OCI-LY1 (cell line): ENCODE data around the gene GPR21.
A peak's percentile ranks its signal among the peaks of the same experiment; 100 is the strongest.

Experiments used
- H2AFZ ChIP-seq: fragments of 200-600 bp; sonication (generic), shearing (Covaris generic); 2 replicates; pipeline ENCODE4 v1.6.0; 2014; ENCODE audit warnings: antibody characterized with exemption, mild to moderate bottlenecking, low read length
- H3F3A ChIP-seq: fragments of 200-600 bp; sonication (generic), shearing (Covaris generic); 2 replicates; pipeline ENCODE4 v1.6.0; 2014; ENCODE audit warnings: mild to moderate bottlenecking, antibody characterized with exemption, low read length, moderate library complexity; ENCODE audit not compliant: insufficient read depth
- H3K27ac ChIP-seq: fragments of 200-600 bp; sonication (generic); 2 replicates; pipeline ENCODE4 v1.5.1; 2014; ENCODE audit warnings: low read length, mixed run types, mild to moderate bottlenecking, low read depth; ENCODE audit not compliant: poor library complexity, severe bottlenecking
- H3K27me3 ChIP-seq: fragments of 200-600 bp; sonication (generic); 2 replicates; pipeline ENCODE4 v1.6.0; 2014; ENCODE audit warnings: antibody characterized with exemption, mild to moderate bottlenecking, low read length, moderate library complexity; ENCODE audit not compliant: insufficient read depth
- H3K36me3 ChIP-seq: fragments of 200-600 bp; sonication (generic); 2 replicates; pipeline ENCODE4 v1.6.1; 2014; ENCODE audit warnings: mild to moderate bottlenecking, antibody characterized with exemption, low read length, moderate library complexity, mixed read lengths; ENCODE audit not compliant: insufficient read depth
- H3K4me1 ChIP-seq: fragments of 200-600 bp; sonication (generic); 2 replicates; pipeline ENCODE4 v1.5.1; 2014; ENCODE audit warnings: mild to moderate bottlenecking, low read length, moderate library complexity; ENCODE audit not compliant: insufficient read depth, severe bottlenecking
- H3K4me2 ChIP-seq: fragments of 200-600 bp; sonication (generic), shearing (Covaris generic); 2 replicates; pipeline ENCODE4 v1.6.1; 2014; ENCODE audit warnings: low read length
- H3K4me3 ChIP-seq: fragments of 200-600 bp; sonication (generic); 2 replicates; pipeline ENCODE4 v1.5.1; 2014; ENCODE audit warnings: low read length, low read depth, mild to moderate bottlenecking, mixed read lengths; ENCODE audit not compliant: poor library complexity, severe bottlenecking
- H3K79me2 ChIP-seq: fragments of 200-600 bp; shearing (Covaris generic); 2 replicates; pipeline ENCODE4 v1.6.1; 2016; ENCODE audit warnings: mixed run types, low read length, mixed read lengths; ENCODE audit not compliant: insufficient read depth
- H3K9ac ChIP-seq: fragments of 200-600 bp; sonication (generic), shearing (Covaris generic); 2 replicates; pipeline ENCODE4 v1.6.1; 2014; ENCODE audit warnings: mild to moderate bottlenecking, low read length, mixed read lengths
- H3K9me2 ChIP-seq: fragments of 200-600 bp; sonication (generic), shearing (Covaris generic); 2 replicates; pipeline ENCODE4 v1.6.1; 2014; ENCODE audit warnings: low read depth, mild to moderate bottlenecking, low read length, mixed read lengths
- H3K9me3 ChIP-seq: fragments of 200-600 bp; shearing (Covaris generic); 2 replicates; pipeline ENCODE4 v1.6.1; 2014; ENCODE audit warnings: low read length, mixed read lengths
- H4K20me1 ChIP-seq: fragments of 200-600 bp; sonication (generic), shearing (Covaris generic); 2 replicates; pipeline ENCODE4 v1.6.0; 2016; ENCODE audit warnings: mild to moderate bottlenecking, low read length; ENCODE audit not compliant: insufficient read depth
- CTCF ChIP-seq: fragments of 200-600 bp; sonication (generic), shearing (Covaris generic); IDR thresholded peaks from 2 replicates; pipeline ENCODE4 v1.5.1; 2017; ENCODE audit warnings: mild to moderate bottlenecking, antibody characterized with exemption, low read length, moderate library complexity, mixed read lengths
- EZH2 ChIP-seq: fragments of 200-600 bp; sonication (generic), shearing (Covaris generic); IDR thresholded peaks from 2 replicates; pipeline ENCODE4 v1.8.0; 2017; ENCODE audit warnings: borderline replicate concordance, mixed run types, mild to moderate bottlenecking, antibody characterized with exemption, low read length, moderate library complexity, mixed read lengths

GPR21 gene

GRCh38 chr9:123074628-123075027 is 41.2 kb downstream of the GPR21 start:
- Histone ChIP-seq H3K27me3 (no peaks in the 10 kb centered on the region), H3K27ac (no peak overlapping the region), H3K9me3 (no peaks in the 10 kb centered on the region), H3K4me2 (no peak overlapping the region), H3K4me3 (no peak overlapping the region), H3K36me3 (peaks cover 67% of the 10 kb centered on the region; the same call in 1 of the 2 replicates), H3K79me2 (no peaks in the 10 kb centered on the region), H3K4me1 (peaks cover 13% of the 10 kb centered on the region), H3K9ac (no peak overlapping the region), H4K20me1 (no peaks in the 10 kb centered on the region), H3K9me2 (no peaks in the 10 kb centered on the region), H2AFZ (no peak overlapping the region), H3F3A (no peaks in the 10 kb centered on the region)
- TF ChIP-seq EZH2 (no peak), CTCF (no peak)

- H3K79me2 ChIP-seq: no peaks in the 10 kb centered on the region
- H3K4me2 ChIP-seq: no peak overlapping the region
- no peak overlapping the region for H3K4me3 ChIP-seq
- H3K27ac ChIP-seq: no peak overlapping the region
- no peaks in the 10 kb centered on the region for H3K27me3 ChIP-seq
- no peaks in the 10 kb centered on the region for H3F3A ChIP-seq
- no peaks in the 10 kb centered on the region for H3K9me3 ChIP-seq
- H2AFZ ChIP-seq: no peak overlapping the region
- H3K9ac ChIP-seq: no peak overlapping the region
- no peaks in the 10 kb centered on the region for H3K9me2 ChIP-seq
- TF ChIP-seq EZH2: no peak
- TF ChIP-seq CTCF: no peak
- H3K36me3 ChIP-seq: peaks cover 36% of the 10 kb centered on the region; the same call in 1 of the 2 replicates
- no peaks in the 10 kb centered on the region for H4K20me1 ChIP-seq
- peaks cover 12% of the 10 kb centered on the region for H3K4me1 ChIP-seq
Measured at GRCh38 chr9:123080444-123080843, 47.0 kb downstream of the GPR21 start.

- Histone ChIP-seq H3F3A (no peaks in the 10 kb centered on the region), H3K9me3 (no peaks in the 10 kb centered on the region), H3K4me1 (peaks cover 14% of the 10 kb centered on the region), H3K36me3 (peaks cover 29% of the 10 kb centered on the region; the same call in 1 of the 2 replicates), H2AFZ (no peak overlapping the region), H3K79me2 (no peaks in the 10 kb centered on the region), H3K4me3 (no peak overlapping the region), H3K27me3 (no peaks in the 10 kb centered on the region), H3K4me2 (no peak overlapping the region), H3K27ac (no peak overlapping the region), H3K9ac (no peak overlapping the region), H3K9me2 (no peaks in the 10 kb centered on the region), H4K20me1 (no peaks in the 10 kb centered on the region)
- TF ChIP-seq CTCF: peak; percentile 80
- TF ChIP-seq EZH2: no peak
Measured at GRCh38 chr9:123081824-123082223, 48.4 kb downstream of the GPR21 start.
